ENCODE data around the gene ALOX15B.
"Not testable (repeated sequence)": the region's sequence is repeated elsewhere in the genome, so short reads cannot be mapped to it uniquely, and the experiment has no call there.

ALOX15B gene

DNA sequence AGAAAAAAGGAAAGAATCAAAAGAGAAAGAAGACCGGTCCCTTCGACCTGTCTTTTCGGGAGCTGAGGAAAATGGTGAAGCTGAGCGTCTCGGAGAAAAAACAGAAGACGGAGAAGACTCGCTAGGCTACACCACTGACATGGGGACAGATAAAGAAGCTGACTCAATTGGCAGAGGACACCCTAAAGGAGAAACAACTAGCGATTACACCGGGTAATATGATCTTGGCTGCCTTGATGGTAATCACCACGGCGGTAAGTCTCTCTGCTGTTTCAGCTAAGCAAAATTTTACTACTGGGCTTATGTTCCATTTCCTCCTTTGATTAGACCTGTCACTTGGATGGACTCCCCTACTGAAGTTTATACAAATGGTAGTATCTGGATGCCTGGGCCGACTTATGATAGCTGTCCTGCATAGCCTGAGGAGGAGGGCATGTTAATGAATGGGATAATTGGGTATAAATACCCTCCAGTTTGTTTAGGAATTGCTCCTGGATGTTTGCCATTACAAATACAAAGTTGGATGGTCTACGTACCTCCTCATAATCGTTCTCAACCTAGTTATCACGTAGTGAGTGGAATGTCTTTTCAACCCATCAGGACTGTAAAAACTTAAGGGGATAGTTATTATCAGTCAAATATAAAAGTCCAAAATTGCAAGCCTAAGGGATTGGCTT is 24.1 kb downstream of the ALOX15B start:
- no peak for DNase-seq (ENCODE audit: low read depth)

DNA sequence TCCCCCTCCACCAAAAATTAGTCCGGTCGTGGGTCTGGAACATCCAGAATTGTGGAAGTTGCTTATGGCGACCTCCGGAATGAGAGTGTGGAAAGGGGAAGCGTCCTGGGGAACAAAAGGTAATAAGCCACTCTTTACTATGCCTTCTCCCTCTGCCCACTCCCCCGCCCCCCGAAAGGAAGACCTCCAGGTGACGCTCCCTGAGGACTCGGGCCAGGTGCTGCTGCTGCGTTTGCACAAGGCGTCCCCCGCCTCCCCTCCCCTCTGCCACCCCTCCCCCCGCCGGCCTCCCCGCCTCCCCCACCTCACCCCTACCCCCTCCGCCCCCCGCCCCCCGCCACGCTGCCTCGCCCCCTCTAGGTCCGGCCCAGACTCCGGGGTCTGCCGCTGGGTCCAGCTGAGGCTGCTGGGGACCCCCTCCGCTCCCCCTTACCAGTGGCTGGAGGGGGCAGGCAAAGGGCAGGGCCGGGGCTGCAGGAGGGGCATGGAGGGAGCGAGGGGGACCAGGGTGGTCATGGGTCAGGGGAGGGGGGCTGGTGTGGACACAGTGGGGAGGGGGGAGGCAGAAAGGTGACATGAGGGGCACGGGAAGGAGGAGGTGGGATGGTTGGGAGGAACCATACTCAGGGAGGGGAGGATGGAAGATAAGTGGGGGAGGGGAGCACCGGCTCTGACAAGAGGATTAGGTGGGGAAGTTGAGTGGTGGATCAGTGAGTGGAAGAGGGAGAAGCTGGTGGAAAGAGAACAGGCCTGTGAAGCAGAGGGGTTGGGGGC is 25.1 kb downstream of the ALOX15B start:
- no peak for DNase-seq (ENCODE audit: low read depth)

DNA sequence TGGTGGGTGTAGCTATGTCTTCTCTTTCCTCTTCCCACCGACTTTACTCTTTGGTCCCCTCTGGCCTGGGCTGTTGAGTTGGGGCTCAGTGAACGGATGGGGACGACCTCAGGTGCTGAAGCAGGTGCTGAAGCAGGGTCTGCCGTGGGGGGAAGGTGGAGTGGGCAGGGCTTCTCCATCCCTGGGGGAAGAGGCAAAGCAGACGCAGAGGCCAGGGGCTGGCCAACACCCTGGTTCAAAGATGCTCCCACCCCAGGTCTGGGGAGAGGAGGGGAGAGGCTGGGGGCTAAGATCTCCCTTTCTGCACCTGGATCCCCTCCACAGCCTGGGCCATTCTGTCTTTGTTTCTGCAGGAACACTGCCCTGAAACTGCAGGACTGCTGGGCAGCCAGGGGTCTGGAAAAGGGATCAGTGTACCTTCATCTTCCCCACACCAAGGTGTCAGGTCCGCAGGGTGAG is 25.7 kb downstream of the ALOX15B start:
- DNase-seq (ENCODE audit: low read depth), result no peak

DNA sequence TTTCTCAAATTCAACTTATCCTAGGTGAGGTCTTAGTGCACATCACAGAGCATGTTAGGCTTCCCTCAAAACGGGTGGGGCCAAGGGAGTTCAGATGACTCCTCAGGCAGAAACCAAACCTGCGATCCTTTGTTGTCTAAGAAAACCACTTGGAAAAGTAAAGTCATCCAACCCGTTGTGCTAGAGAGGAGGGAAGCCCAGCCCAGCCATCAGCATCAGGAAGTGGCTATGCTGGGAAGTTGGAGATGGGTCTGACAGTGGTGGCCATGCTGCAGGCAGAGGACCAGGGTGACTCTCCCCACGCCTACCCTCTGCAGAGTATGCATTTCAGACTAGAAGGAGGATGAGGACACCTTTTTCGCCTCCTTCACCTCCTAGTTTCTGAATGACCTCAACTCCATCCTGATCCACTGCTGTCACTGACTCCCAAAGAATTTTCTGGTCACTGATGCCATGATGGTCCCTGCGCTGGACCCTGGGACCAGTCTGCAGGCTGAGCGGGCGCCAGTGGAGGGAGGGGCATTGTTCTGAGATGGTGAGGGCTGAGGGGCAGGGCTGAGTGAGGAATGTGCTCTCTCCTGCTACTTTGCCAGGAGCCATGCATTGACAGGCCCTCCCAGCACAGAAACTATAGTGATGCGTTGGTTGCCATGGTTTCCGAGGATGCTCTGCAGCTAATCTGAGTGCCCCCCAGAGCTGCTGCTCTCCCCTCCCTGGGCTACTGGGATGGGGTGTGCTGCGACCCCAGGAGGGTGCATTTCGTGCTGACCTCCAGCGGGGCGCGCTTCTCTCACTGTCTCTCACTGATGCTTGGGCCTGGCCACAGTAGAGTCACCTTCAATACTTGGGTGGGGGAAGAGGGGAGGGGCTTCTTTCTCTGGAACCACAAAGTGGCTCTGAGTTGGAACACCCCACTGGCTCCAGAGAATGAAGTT is 28.2 kb downstream of the ALOX15B start:
- no peak for DNase-seq (ENCODE audit: low read depth)

DNA sequence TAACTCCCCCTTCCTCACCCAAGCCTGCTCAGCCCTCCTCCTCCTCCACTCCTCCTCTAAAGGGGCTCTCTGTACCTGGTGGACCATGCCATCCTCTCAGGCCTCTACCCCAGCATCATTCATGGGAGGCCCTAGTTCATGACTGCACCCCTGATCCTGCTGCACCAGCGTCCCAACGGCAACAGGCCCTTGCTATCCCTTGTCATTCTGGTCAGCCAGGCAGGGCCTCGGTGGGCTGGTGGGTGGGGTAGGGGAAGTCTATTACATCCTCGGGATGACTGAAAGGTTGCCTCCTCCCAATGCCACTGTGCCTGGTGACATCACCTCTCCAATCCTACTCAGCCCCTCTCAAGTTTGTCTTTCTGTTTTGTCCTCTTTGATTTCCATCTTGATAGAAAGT is 28.9 kb downstream of the ALOX15B start:
- DNase-seq (ENCODE audit: low read depth), result no peak

DNA sequence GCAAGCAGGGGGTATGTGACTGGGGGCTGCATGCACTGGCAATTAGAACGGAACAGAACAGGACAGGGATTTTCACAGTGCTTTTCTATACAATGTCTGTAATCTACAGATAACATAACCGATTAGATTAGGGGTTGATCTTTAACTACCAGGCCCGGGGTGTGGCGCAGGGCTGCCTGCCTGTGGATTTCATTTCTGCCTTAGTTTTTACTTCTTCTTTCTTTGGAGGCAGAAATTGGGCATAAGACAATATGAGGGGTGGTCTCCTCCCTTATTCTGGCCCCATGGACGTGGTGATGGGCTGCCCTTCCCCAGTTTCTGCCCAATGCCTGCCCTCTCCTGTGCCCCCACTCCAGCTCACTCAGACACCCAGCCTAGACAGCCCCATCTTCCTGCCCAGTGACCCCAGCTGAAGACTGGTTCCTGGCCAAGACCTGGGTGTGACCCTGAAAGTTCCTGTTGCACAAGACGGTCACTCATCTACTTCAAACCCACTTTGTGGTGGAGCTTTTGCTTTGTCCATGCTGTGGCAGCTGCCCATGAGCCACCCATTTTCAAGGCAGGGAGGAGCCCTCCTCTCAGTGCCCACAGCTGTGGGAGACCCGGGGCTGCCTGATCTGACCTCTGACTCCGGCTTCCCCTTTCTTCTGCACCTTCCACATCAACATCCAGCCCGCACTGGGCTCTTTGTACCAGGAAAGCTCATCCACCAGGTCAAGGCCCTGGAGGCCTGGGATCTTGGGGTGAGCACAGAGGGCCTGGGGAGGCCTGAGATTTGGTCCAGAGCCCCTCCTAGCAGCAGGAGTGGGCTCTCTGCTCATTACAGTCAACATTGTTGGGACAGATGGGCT is 30.1 kb downstream of the ALOX15B start:
- no peak for DNase-seq (ENCODE audit: low read depth)

DNA sequence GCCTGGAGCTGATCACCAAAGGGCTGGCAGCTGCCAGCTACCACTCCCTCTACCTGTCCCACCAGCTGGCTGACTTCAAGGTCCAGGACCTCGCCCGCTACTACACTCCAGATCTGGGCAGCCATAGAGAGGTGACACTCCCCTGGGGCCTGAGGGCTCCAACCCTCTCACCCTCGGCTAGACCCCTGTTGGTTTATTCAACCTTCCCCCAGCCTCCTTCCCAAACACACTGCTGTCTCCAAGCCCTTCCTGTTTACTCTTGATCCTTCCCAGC is 30.7 kb downstream of the ALOX15B start:
- no peak for DNase-seq (ENCODE audit: low read depth)

DNA sequence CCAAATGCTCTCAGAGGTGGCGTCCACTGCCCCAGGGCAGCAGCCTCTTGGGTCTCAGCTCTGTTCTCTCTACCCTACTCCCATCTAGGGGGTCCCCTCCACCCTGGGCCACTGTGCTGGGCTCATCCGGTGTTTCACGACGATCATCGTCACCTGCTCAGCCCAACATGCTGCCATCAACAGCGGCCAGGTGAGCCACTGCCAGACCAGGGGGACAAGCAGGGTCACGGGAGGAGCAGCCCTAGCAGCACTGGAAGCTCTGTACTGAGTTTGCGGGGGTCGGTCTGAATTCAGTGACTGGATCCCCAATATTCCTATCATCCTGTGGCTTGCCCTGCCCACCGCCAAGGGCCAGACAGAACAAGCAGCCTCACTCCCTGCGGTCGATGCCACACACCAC is 32.6 kb downstream of the ALOX15B start:
- no peak for DNase-seq (ENCODE audit: low read depth)

DNA sequence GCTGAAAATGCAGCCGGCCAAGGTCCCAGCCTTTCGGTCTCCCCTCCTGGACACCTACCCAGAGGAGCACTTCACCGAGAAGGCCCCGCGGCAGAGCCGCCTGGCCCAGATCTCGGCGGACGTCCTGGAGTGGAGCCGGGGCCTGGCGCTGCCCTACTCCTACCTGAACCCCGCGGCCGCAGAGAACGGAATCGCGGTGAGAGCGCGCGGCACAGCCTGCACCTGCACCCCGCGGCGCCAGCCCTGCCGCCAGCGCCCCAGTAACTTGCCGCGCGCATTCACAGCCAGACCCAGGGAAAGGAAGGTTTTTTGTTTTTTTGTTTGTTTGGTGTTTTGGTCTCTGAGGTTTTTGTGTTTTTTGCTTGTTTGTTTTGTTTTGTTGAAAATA is 33.5 kb downstream of the ALOX15B start:
- no peak for DNase-seq (ENCODE audit: low read depth)

DNA sequence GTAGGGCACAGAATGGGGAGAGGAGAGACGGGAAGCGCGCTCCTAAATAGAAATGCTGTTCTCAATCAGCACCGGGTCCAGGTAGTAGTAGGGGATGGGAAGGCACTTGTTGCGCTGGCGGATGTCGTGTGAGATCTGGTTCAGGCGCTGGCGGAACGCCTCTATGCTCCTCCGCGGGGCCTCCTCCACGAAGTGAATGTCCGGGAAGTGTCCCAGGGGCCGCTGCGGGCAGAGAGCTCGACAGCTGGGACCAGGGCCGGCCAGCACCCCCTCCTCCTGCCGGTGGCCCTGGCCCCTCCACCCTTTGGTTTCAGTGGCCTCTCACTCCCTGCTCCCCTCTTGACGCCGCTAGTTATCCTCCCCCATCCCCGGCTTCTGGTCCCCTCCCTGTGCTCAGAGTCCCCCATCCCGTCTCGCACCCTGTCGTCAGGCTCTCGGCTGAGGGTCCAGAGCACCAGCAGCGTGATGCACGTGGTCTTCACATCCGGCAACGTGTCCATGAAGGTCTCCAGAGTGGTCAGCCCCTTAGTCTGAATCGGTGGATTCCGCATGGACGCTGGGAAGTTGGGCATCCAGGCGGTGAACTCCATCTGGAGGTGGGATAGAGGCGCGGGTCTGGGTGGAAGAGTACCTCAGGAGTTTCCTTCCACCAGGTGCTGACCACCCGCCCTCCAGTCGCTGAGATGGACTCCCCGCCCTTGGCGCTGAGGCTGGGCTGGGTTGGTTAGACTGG is 34.0 kb downstream of the ALOX15B start:
- DNase-seq (ENCODE audit: low read depth), result no peak

DNA sequence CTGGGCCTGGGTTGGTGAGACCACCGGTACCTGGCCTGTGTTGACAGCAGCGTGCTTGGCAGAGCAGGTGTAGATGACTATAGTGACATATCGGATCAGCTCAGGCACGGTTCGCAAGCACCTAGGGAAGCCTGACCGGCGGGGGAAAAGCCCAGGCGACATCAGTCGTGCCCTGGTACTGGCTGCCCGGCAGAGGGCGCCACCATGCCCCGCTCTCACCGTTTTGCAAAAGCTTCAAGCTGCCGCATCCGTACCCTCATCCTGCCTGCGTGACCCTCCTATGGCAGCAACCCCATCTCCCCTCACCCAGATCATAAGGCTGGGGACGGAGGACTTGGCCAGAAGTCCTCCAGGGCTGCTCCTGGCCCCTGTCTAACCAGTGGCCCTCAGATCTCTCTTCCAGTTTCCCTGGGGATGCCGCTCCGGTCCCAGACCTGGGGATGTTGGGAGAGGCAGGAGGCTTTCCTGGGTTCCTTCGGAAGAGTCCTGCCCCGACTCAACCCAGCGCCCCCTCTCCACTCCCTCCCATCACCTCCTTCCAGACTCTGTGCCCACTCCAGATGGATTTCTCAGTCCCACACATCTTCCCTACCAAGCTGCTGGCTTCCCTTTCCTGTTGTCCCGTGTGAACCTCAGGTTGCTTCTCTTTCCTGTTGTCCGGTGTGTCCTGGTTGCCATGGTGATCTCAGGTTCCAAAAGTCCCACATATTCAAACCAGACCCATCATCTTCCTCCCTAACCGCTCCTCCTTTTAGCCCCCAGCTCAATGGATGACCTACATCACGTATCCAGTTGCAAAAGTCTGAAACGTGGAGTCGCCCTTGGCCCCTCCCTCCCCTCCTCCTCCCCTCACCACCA is 35.0 kb downstream of the ALOX15B start:
- peak; percentile 70 for DNase-seq (ENCODE audit: low read depth)

DNA sequence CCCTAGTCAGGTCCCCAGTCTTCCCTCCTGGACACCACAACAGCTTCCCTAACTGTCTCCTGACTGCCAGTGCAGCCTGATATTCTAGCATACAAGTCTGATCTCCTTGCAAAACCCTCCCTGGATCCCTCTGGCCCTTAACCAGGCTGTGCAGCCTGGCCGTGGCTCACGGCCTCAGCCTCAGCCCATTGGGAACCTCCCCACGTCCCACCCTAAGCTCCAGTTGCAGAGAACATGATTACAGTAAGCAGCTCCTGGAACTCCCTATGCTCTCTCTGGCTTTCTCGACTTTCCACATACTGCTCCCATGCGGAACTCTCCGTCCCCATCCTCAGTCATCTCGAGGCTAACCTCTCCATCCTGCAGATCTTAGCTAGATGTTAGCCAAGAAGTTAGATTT is 35.7 kb downstream of the ALOX15B start:
- no peak for DNase-seq (ENCODE audit: low read depth)

DNA sequence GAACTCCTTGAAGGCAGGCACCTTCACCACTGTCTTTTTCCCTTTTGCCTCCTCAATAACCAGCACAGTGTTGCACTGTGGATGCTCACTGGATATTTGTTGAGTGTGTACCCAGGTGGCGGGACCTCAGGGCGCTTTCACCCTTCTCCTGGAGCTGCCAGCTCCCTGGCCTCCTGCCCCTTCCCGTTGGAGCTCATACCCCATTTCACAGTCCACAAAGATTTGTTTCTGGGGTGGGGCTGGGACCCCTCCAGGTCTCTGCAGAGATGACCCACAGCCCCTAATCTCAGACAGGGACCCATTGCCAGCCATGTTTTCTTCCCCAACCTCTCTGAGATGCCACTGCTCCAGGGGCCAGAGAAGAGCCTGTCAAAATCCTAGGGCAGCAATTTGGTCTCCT is 36.2 kb downstream of the ALOX15B start:
- DNase-seq (ENCODE audit: low read depth), result no peak

DNA sequence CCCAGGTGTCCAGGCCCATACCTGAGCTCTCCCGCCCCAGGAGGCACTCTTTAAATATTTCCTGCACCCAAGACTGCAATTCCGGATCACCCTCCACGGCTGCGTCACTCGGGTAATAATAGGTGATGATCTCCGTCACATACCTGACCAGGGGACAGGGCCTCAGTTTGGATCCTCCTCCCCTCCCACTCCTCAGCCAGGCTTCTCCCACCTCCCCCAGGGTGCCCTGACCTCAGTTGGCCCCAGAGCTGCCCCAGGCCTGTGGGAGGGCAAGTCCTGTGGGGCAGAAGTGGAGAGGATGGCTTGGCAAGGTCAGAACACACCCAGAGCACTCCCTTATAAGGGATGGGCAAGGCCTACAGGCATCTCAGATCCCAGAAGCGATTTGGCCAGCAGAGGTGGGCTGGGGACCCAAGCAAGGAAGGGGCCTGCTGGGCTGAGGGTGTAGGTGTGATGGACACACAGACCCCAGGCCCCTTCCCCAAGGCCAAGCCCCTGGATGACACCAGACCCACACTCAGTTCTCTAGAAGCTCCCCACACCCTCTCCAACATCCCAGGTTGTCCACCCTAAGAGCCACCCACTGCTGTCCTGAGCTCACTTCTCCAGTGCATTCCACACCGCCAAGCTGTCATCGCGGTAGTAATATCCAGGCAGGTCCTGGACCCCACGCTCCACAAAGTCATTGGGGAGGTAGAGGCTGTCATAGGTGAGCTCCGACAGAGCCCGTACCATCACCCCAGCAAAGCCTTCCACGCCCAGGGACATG is 36.9 kb downstream of the ALOX15B start:
- no peak for DNase-seq (ENCODE audit: low read depth)

DNA sequence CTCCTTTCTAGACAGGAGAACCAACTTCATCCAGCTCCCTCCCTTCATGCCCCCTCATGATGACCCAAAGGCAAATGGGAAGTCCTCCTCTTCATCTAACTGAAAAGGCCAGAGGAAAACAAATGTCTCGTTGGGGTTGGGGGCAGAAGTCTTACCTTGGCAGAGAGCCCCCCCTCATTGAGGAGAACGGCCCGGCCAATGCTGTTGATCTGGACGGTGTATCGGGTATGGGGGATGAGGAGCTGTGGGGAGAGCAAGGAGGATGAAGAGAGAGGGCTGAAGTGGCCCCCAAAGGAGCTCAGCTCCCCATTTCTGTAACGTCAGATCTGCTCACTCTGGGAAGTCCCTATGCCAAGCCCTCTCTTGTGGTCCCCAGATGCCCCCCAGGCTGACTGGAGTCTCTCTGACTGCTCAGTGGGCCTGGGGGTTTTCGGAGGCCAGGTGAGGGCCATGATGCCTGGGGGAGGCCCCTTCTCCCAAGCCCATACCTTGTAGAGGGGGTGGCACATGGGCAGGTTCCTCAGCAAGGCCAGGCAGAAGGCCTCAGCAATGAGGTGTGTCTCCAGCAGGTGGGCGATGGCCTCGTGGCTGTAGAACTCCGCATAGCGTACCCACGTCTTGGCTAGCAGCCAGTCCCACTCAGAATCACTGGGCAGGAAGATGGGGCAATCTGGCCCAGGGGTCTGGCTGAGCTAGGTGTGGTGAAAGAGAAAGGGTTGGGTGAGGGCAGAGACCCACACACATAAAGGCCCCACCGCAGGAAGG is 37.8 kb downstream of the ALOX15B start:
- no peak for DNase-seq (ENCODE audit: low read depth)

DNA sequence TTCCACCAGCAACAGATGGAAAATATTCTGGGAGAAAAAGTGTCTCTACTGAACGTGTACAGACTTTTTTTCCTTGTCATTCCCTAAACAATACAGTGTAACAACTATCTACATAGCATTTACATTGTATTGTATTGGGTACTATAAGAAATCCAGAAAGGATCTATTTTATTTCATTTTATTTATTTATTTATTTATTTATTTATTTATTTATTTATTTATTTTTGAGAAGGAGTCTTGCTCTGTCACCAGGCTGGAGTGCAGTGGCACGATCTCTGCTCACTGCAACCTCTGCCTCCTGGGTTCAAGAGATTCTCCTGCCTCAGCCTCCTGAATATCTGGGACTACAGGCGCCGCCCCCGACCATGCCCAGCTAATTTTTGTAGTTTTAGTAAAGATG is 39.1 kb downstream of the ALOX15B start:
- DNase-seq (ENCODE audit: low read depth), result not testable (repeated sequence)

DNA sequence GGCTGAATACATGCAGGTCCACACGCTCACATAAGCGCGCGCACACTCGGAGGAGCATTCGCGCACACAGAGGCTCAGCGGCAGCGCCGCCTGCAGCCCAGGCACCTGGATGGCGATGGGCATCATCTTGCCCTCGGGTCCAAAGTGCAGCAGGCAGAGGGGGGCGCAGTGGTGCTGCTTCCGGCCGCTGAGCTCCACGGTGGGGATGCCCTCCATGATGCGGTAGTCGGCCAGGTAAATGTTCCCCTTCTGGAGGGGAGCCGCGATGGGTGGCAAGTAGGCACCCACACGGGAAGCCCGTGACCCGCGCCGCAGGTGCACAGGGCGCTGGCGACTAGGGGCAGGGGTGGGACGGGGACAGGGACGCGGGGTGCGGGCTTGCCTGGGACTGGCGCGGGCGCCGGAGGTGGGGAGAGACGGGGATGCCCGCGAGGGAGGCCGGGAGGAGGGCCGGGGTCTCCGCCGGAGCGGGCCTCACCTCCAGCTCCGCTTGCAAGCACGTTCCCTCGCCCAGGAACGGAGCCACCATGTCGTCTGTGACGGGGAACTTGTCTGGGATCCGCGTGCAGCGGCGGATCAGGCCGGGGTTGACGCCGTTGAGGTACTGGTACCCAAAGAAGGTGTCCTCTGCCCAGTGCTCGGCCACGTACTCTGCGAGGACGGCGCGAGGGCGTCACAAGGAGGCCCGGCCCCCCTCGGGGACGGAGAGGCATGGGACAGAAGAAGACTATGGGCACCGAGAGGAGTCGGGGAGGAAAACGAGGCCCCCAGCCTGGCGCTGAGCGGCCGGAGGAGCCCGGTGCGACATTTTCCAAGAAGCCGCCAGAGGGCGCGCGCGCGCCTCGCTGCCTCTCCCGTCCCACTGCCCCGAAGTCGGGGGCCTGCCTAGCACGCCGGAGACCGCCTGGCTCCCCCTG is 40.7 kb downstream of the ALOX15B start:
- DNase-seq (ENCODE audit: low read depth), result peak; percentile 54

Data from stimulated activated CD8-positive, alpha-beta memory T cell treated with anti-CD3 and anti-CD28 coated beads, Interleukin-15, amount 100 ng/mL, for 1 hour (primary cell).